Heart right ventricle (tissue), 16 donors: Measurements from ENCODE around the gene PTDSS2. TPM values are rescaled to one million over a fixed set of nuclear protein-coding genes. Genes with fewer than 3 reads are reported as not detected.
A peak's percentile ranks its signal among the peaks of the same experiment; 100 is the strongest.

Source experiments
- ATAC-seq, 8 donors: fragments of 200-7000 bp; cut with Tn5 transposase; one replicate each; pipeline ENCODE4 v1.9.1; 2020; ENCODE audit warnings: mild to moderate bottlenecking in 8 of 8, moderate library complexity in 8 of 8, moderate number of reproducible peaks in 1 of 8
- DNase-seq, 2 donors: peaks; one replicate each; pipeline ENCODE4 v3.0.0-alpha.2; 2020
- H3K27ac ChIP-seq, 10 donors: fragments of 200-600 bp; sonication (generic) in 2 of 10; one replicate each; pipeline versions ENCODE4 v1.5.0 to v1.8.0; 2020 to 2022; ENCODE audit warnings: mild to moderate bottlenecking in 3 of 10
- H3K27me3 ChIP-seq, 7 donors: fragments of 200-600 bp; one replicate each; pipeline ENCODE4 v1.8.0; 2021 to 2022; ENCODE audit warnings: mild to moderate bottlenecking in 2 of 7
- H3K36me3 ChIP-seq, 9 donors: fragments of 200-600 bp; sonication (generic) in 1 of 9; one replicate each; pipeline versions ENCODE4 v1.5.0 to v1.8.0; 2020 to 2022; ENCODE audit warnings: mild to moderate bottlenecking in 2 of 9
- H3K4me1 ChIP-seq, 9 donors: fragments of 200-600 bp; sonication (generic) in 1 of 9; one replicate each; pipeline versions ENCODE4 v1.5.0 to v1.8.0; 2020 to 2022; ENCODE audit warnings: mild to moderate bottlenecking in 4 of 9
- H3K4me3 ChIP-seq, 10 donors: fragments of 200-600 bp; sonication (generic) in 2 of 10; one replicate each; pipeline versions ENCODE4 v1.5.0 to v1.8.0; 2020 to 2022; ENCODE audit warnings: mild to moderate bottlenecking in 7 of 10, moderate library complexity in 2 of 10
- H3K9me3 ChIP-seq, 11 donors: fragments of 200-600 bp in 10 of 11; sonication (generic) in 2 of 11; one replicate each; pipeline versions ENCODE4 v1.5.0 to v1.8.0; 2013 to 2022; ENCODE audit warnings: mild to moderate bottlenecking in 2 of 11, control low read depth in 1 of 11, moderate library complexity in 1 of 11
- WGBS, 2 donors: extraction: QIAGEN DNeasy Blood & Tissue Kit; methylation state at CpG; one replicate each; pipeline ENCODE4 v1.1.7; 2013; ENCODE audit warnings: inconsistent platforms in 1 of 2; 5-methylcytosine and 5-hydroxymethylcytosine counted together
- intact Hi-C, 10 donors: fragments of 100-400 bp; cut with DNase I; formaldehyde crosslinking; loops; one replicate each; pipeline versions ENCODE4 v1.11.1 to v1.14.2; 2022
- polyA plus RNA-seq, 2 donors: library from polyadenylated mRNA; stranded (reverse); fragments of 200-250 nt; gene quantifications; one replicate each; pipeline ENCODE4 v1.2.3, GENCODE V29; 2013
- total RNA-seq, 10 donors: library from RNA; stranded (reverse); fragmentation: NEBNext Ultra II Directional in 3 of 10; extraction: Animal tissue kit (Norgen Biotek cat#: 25700) in 3 of 10; gene quantifications; one replicate each; pipeline versions ENCODE4 v1.2.1 to v1.2.4, GENCODE V29; 2021 to 2023
- TF ChIP-seq, protein P1 (sequence below), 9 donors: fragments of 200-600 bp; sonication (generic) in 2 of 9; IDR thresholded peaks; one replicate each; pipeline versions ENCODE4 v1.5.0 to v1.8.0; 2021 to 2022; ENCODE audit warnings: antibody characterized with exemption in 9 of 9, mild to moderate bottlenecking in 5 of 9, moderate library complexity in 1 of 9
- donor health status: Arrhythmogenic right ventricular cardiomyopathy.
- donor health status: ischemic (EF 13 %, LVEDD 7.1; RV severe dilation, severe dysfunction).
- donor health status: healthy with polysubstance abuse.
- donor health status: DM: no; HTN: yes; CAD: no.
- donor health status: DM: no; HTN: no; CAD: no.
- donor health status: ischemic (EF 25% LVEDD 6.9; RV normal size, moderate dysfunction).
- donor health status: ischemic (EF 25% LVEDD 5.7; RV mildly dilated, moderate dysfunction).
- donor health status: healthy.
- donor health status: DM: yes; HTN: yes; CAD: no.
- donor health status: Ischemic cardiomyopathy.
- donor health status: ischemic (EF 35%, LVEDD 5.7; RV mildly dilated, moderate dysfunction).
- donor health status: nonischemic (EF 11% LVEDD 7.7; RV severe dilation, severe dysfunction).
- donor health status: DM: yes; HTN: yes; CAD: no.
- donor health status: PGD.
- donor health status: ischemic (EF 29% LVEDD 5.4; RV normal size, mild dysfunction).
- donor health status: nonischemic (EF 23%, LVEDD 6.1; RV moderate dilation, normal function).

Gene PTDSS2
- total and polyA plus RNA-seq, 12 donors = 16.7 to 55.5 (median 26.3) TPM

DNA sequence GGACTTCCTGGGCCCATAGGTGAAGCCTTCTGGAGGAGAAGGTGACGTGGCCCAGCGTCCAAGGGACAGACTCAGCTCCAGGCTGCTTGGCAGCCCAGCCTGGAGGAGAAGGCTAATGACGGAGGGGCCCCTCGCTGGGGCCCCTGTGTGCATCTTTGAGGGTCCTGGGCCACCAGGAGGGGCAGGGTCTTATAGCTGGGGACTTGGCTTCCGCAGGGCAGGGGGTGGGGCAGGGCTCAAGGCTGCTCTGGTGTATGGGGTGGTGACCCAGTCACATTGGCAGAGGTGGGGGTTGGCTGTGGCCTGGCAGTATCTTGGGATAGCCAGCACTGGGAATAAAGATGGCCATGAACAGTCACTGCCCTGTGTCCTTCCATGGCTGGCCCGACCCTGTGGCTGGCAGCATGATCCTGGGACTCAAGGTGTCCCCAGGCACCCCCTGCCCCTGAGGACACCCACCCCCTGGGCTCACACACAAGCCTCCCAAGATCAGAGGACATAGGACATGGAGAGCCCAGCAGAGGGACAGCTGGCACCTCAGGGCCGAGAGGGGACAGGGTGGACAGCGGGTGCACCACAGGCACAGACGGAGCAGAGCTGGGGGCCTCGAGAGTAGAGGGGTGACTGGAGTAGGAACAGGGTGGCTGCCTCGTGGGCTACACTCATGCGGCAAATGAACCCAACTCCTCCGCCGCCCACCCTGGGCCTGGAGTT, 45.4 kb upstream of the PTDSS2 start:
- Histone ChIP-seq H3K36me3 (no peaks in the 10 kb centered on the region), H3K9me3 (peaks cover 0 to 4% (median 0%) of the 10 kb centered on the region in 11 donors), H3K4me3 (no peak overlapping the region), H3K27ac (no peak overlapping the region), H3K27me3 (peaks cover 0 to 8% (median 0%) of the 10 kb centered on the region in 7 donors), H3K4me1 (peaks cover 6 to 24% (median 18%) of the 10 kb centered on the region in 9 donors)
- intact Hi-C loops = loop anchor here in 6 of 10 donors (5.0 to 10.0 kb wide), 6 partner anchors 43 to 197 kb away; partner anchors contain the start of genes BET1L (in 1 of the 6), RIC8A (in 1 of the 6) and RNH1 (in 1 of the 6)
- TF ChIP-seq, protein P1, sequence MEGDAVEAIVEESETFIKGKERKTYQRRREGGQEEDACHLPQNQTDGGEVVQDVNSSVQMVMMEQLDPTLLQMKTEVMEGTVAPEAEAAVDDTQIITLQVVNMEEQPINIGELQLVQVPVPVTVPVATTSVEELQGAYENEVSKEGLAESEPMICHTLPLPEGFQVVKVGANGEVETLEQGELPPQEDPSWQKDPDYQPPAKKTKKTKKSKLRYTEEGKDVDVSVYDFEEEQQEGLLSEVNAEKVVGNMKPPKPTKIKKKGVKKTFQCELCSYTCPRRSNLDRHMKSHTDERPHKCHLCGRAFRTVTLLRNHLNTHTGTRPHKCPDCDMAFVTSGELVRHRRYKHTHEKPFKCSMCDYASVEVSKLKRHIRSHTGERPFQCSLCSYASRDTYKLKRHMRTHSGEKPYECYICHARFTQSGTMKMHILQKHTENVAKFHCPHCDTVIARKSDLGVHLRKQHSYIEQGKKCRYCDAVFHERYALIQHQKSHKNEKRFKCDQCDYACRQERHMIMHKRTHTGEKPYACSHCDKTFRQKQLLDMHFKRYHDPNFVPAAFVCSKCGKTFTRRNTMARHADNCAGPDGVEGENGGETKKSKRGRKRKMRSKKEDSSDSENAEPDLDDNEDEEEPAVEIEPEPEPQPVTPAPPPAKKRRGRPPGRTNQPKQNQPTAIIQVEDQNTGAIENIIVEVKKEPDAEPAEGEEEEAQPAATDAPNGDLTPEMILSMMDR (IDR thresholded peaks at IDR 0.05) = no peak
- WGBS, 2 donors = 94 to 95% methylated on average over 14 of the region's 14 CpGs
- no peak for DNase-seq
- no peak for ATAC-seq

DNA sequence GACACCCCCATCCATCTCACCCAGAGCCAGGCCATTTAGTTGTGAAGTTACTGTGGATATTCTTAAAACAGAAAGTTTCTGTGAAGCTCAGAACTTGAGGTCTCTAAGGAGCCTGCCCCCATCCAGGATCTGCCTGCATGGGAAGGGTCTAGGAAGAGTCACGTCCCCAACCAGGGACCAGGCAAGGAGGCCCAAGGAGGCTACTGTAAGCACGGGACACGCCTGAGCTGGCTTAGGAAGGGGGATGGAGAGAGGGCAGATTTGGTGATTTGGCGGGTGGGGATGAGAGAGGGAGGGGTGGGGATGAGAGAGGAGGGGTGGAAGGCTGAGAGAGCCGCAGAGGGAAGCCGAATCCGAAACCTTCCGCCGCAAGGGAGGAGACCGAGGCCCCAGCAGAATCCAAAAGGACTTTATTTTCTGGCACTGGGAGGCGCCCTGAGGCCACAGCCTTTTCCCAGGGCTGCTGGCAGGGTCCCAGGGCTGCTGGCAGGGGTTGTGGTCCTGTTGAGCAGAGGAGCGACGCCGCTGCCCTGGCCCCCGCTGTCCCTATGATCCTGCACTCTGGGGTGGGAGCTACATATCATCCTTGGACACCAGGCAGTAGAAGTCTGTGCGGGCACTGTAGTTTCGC, 44.6 kb upstream of the PTDSS2 start:
- ATAC-seq (peak in 5 of 8 donors; percentile 4 to 23 (median 16)), DNase-seq (peak in 1 of 2 donors; percentile 69)
- peak overlapping the region in 2 of 10 donors; percentile 69 for H3K4me3 ChIP-seq
- peak overlapping the region in 3 of 10 donors; percentile 21 to 83 (median 79) for H3K27ac ChIP-seq
- intact Hi-C loops = loop anchor here in 6 of 10 donors (5.0 to 10.0 kb wide), 6 partner anchors 42 to 198 kb away; partner anchors contain the start of genes BET1L (in 1 of the 6), RIC8A (in 1 of the 6) and RNH1 (in 1 of the 6)
- WGBS, 2 donors = 73 to 76% methylated on average over 17 of the region's 17 CpGs
- H3K27me3 ChIP-seq = peaks cover 0 to under 1% (median 0%) of the 10 kb centered on the region in 7 donors
- H3K4me1 ChIP-seq = peaks cover 6 to 24% (median 18%) of the 10 kb centered on the region in 9 donors
- H3K9me3 ChIP-seq = no peaks in the 10 kb centered on the region
- H3K36me3 ChIP-seq = no peaks in the 10 kb centered on the region
- TF ChIP-seq, protein P1 (IDR thresholded peaks at IDR 0.05) = peak in 3 of 9 donors; percentile 7 to 20 (median 8)

DNA sequence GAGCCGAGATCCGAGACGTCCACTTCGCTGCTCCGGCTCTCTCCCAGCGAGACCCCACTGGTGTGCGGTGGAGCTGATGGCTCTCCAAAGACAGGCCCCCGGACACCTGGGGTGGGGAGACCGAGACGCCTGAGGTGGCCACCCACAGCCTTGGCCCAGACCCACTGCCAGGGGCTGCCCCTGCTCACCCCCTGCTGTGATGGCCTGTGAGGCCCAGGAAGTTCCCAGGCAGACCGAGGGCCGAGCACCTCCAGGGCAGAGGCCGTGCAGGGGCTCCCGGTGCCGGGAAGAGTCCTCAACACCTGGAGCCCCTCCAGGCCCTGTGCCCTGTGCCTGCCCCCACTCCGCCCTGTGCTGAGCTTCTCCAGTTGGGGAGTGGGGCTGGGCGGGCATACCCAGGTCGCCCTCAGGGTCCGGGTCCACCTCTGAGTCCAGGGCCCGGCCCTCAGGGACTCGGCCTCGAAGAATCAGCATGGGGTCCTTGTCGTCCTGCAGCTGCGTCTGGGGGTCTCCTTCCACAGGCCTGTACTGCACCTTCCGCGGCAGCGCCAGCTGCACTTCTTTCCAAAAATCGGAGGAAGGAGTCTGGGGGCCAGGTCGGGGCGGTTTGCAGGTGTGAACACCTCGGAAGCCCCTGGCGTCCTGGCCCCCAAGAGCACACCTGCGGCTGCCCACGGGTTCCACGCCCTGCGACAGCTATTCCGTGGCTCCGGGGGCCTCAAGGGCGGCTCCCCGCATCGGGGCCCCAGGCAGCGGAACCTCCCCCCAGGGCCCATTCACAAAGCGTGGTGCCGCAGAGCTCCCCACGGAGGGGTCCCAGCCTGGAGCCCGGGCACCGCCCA, 43.9 kb upstream of the PTDSS2 start:
- intact Hi-C loops = loop anchor here in 6 of 10 donors (1.0 to 10.0 kb wide), 8 partner anchors 41 to 199 kb away; partner anchors contain the start of genes BET1L (in 1 of the 6), RIC8A (in 1 of the 6) and RNH1 (in 1 of the 6)
- ATAC-seq (peak; percentile 2 to 16 (median 8)), DNase-seq (no peak)
- H3K4me3 ChIP-seq = peak overlapping the region; percentile 56 to 85 (median 70)
- H3K9me3 ChIP-seq = no peaks in the 10 kb centered on the region
- WGBS, 2 donors = 68 to 75% methylated on average over 46 to 47 of the region's 47 CpGs
- H3K27me3 ChIP-seq = no peaks in the 10 kb centered on the region
- H3K4me1 ChIP-seq = peaks cover 6 to 24% (median 18%) of the 10 kb centered on the region in 9 donors
- no peaks in the 10 kb centered on the region for H3K36me3 ChIP-seq
- peak overlapping the region; percentile 70 to 89 (median 82) for H3K27ac ChIP-seq
- TF ChIP-seq, protein P1 (IDR thresholded peaks at IDR 0.05) = no peak
